ENCODE results near the gene TRIP10. TPM values are rescaled to one million over a fixed set of nuclear protein-coding genes. Genes with fewer than 3 reads are reported as not detected.

Gene TRIP10
- total RNA-seq, 1 donor from 2014 or later, result 66.3 TPM

DNA sequence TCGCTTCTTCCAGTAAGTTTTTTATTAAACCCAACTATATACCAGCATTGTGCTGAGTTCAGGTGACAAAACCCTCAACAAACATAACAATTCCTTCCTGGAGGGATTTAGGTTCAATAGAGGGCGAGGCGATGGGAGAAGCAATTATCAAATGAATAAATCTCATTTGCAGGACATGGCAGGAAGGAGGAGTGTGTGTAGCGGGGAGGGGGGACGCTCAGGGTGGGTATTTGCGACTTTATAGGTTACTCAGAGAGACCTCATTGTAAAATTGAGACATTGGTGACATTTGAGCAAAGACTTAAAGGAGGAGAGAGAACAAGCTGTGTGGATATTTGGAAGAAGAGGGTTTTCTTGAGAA lies 22.9 kb upstream of the TRIP10 start:
- H3K4me1 Mint-ChIP-seq, result peaks cover 23% of the 10 kb centered on the region
- H3K4me3 Mint-ChIP-seq, result no peak overlapping the region
- peaks cover 10% of the 10 kb centered on the region for H3K27me3 Mint-ChIP-seq
- intact Hi-C loops (cut with micrococcal nuclease), result loop anchor here (5.0 kb wide), 1 partner anchor 74 kb away; no protein-coding TSS in a partner anchor
- no peak overlapping the region for H3K27ac Mint-ChIP-seq
- no peaks in the 10 kb centered on the region for H3K9me3 Mint-ChIP-seq
- DNase-seq, result no peak
- H3K36me3 Mint-ChIP-seq (ENCODE audit: low read depth), result no peaks in the 10 kb centered on the region

DNA sequence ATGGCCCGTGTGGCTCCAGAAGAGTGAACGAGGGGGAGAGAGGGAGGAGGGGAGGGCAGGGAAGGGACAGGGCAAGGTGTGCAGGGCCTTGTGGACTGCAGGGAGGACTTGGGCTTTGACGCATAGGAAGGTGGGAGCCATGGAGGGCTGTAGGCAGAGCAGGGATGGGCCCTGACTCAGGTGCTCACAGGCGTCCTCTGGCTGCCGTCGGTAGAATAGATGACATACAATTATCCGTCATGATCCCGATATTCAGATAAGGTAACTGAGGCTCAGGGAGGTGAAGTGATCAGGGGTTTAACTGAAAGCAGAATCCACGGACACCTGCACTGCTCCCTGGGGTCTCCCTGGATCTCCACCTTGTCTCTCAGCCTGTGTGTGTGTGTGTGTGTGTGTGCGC lies 22.4 kb upstream of the TRIP10 start:
- Mint-ChIP-seq H3K4me3 (no peak overlapping the region), H3K36me3 (ENCODE audit: low read depth) (no peaks in the 10 kb centered on the region), H3K4me1 (peaks cover 25% of the 10 kb centered on the region), H3K9me3 (no peaks in the 10 kb centered on the region), H3K27me3 (peaks cover 8% of the 10 kb centered on the region), H3K27ac (no peak overlapping the region)
- no peak for DNase-seq
- intact Hi-C loops (cut with micrococcal nuclease), result loop anchor here (5.0 kb wide), 1 partner anchor 75 kb away; no protein-coding TSS in a partner anchor

DNA sequence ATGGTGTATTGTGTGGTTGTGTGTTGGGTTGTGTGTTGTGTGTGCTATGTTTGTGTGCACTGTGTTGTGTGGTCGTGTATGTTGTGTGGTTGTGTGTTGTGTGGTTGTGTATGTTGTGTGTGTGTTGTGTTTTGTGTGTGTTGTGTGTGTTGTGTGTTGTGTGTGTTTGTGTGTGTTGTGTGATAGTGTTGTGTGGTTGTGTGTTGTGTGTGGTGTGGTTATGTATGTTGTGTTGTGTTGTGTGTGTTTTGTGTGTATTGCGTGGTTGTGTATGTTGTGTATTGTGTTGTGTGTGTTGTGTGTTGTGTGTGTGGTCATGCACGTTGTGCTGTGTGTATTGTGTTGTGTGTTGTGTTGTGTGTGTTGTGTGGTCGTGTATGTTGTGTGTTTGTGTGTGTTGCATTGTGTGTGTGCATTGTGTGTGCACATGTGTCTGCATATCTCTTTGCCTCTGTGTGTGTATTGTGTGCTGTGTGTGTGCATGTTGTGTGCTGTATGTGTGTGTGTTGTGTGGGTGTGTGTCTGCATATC lies 22.0 kb upstream of the TRIP10 start:
- DNase-seq, result no peak
- no peaks in the 10 kb centered on the region for H3K9me3 Mint-ChIP-seq
- no peaks in the 10 kb centered on the region for H3K36me3 Mint-ChIP-seq (ENCODE audit: low read depth)
- no peak overlapping the region for H3K4me3 Mint-ChIP-seq
- H3K4me1 Mint-ChIP-seq, result peaks cover 27% of the 10 kb centered on the region
- peak overlapping the region; percentile 2 for H3K27ac Mint-ChIP-seq
- H3K27me3 Mint-ChIP-seq, result peaks cover 5% of the 10 kb centered on the region
- intact Hi-C loops (cut with micrococcal nuclease), result loop anchor here (5.0 kb wide), 1 partner anchor 75 kb away; no protein-coding TSS in a partner anchor

DNA sequence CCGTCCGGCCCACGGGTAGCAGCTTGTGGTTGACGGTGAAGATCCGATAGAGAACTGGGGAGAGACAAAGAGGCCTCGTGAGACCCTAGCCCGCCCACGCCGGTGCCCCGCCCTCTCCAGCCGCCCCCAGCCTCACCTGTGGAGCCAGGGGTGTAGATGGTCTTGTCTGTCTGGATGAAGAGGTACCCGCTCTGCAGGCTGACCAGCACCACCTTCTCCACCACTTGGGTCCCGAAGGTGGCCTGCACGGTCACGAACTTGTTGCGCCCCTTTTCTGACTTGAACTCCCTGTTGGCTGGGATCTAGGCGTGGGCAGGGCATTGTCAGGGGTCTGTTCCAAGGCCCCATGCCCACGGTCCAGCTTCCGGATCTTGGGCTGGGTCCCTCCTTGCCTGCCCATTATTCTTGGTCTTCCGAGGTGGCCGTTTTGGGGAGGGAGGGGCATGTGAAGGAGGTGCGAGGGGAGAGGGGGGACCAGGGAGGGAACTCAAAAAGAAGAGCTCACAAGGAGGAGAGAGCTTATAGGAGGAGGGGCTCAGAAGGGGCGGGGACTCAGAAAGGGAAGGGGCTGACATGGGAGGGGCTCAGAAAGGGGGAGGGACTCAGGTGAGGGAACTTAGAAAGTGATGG lies 21.3 kb upstream of the TRIP10 start:
- H3K27me3 Mint-ChIP-seq, result peaks cover 3% of the 10 kb centered on the region
- no peak overlapping the region for H3K4me3 Mint-ChIP-seq
- no peaks in the 10 kb centered on the region for H3K36me3 Mint-ChIP-seq (ENCODE audit: low read depth)
- no peak overlapping the region for H3K27ac Mint-ChIP-seq
- intact Hi-C loops (cut with micrococcal nuclease), result loop anchor here (5.0 kb wide), 1 partner anchor 76 kb away; no protein-coding TSS in a partner anchor
- DNase-seq, result no peak
- H3K4me1 Mint-ChIP-seq, result peaks cover 31% of the 10 kb centered on the region
- no peaks in the 10 kb centered on the region for H3K9me3 Mint-ChIP-seq

DNA sequence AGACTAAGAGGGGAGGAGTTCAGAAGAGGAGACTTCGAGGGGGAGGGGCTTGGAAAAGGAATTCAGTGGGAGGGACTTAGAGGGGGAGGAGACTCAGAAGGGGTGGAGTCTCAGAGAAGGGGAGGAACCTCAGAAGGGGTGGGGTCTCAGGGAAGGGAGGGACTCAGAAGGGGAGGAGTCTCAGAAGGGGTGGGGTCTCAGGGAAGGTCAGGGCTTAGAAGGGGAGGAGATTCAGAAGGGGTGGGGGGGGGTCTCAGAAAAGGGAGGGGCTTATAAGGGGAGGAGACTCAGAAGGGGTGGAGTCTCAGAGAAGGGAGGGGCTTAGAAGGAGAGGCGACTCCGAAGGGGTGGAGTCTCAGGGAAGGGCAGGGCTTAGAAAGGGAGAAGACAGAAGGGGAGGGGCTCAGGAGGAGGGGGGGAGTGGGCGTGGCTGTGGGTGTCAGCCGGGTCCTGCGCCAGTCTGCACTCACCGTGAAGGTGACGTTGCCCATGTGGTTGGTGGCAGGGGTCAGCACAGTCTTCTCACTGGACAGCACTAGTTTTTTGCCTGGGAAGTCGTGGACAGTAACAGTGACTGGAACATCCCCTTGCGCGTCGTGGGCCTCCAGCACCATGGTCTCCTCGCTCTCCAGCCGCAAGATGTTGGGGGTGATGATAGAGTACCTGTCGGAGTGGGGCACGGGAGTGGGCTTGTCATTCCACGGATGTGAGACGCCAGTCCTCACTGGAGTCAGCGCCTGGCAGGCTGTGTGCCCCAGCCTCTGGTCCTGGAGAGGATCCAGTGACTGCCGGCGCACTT lies 20.5 kb upstream of the TRIP10 start:
- H3K4me1 Mint-ChIP-seq, result peaks cover 33% of the 10 kb centered on the region
- no peaks in the 10 kb centered on the region for H3K9me3 Mint-ChIP-seq
- H3K27ac Mint-ChIP-seq, result no peak overlapping the region
- H3K27me3 Mint-ChIP-seq, result peaks cover 3% of the 10 kb centered on the region
- H3K4me3 Mint-ChIP-seq, result no peak overlapping the region
- H3K36me3 Mint-ChIP-seq (ENCODE audit: low read depth), result no peaks in the 10 kb centered on the region
- intact Hi-C loops (cut with micrococcal nuclease), result loop anchor here (5.0 kb wide), 1 partner anchor 77 kb away; no protein-coding TSS in a partner anchor
- peak; percentile 78 for DNase-seq

DNA sequence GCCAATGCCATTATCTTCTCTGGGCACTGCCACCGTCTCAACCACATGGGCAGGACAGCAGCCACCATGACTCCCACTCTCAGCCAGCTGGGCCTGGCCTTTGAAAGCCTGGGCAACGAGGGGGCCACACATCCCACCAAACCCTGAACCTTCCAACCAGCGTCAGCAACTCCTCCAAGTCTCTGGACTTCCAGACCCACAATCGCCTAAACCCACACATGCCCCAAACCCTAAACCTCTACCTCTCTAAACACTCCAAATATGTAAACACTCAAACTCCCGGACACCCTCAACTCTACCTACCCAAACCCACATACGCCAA lies 20.0 kb upstream of the TRIP10 start:
- H3K9me3 Mint-ChIP-seq, result no peaks in the 10 kb centered on the region
- no peaks in the 10 kb centered on the region for H3K36me3 Mint-ChIP-seq (ENCODE audit: low read depth)
- intact Hi-C loops (cut with micrococcal nuclease), result loop anchor here (5.0 kb wide), 1 partner anchor 77 kb away; no protein-coding TSS in a partner anchor
- H3K4me1 Mint-ChIP-seq, result peaks cover 36% of the 10 kb centered on the region
- H3K4me3 Mint-ChIP-seq, result no peak overlapping the region
- DNase-seq, result no peak
- H3K27me3 Mint-ChIP-seq, result peaks cover 3% of the 10 kb centered on the region
- H3K27ac Mint-ChIP-seq, result no peak overlapping the region

DNA sequence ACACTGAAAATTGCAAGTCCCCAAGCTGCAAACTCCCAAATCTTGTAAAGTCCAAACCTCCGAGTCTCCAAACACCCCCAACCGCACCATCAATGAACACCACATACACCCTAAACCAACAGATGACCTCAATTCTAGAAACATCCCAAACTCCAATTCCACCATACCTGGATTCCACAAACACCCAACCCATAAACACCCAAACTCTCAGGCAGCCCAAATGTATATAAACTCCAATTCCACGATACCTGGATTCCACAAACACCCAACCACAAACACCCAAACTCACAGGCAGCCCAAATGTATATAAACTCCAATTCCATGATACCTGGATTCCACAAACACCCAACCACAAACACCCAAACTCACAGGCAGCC lies 19.5 kb upstream of the TRIP10 start:
- Mint-ChIP-seq H3K4me1 (peaks cover 36% of the 10 kb centered on the region), H3K4me3 (no peak overlapping the region), H3K27me3 (peaks cover 3% of the 10 kb centered on the region), H3K27ac (peak overlapping the region; percentile 4), H3K9me3 (no peaks in the 10 kb centered on the region), H3K36me3 (ENCODE audit: low read depth) (no peaks in the 10 kb centered on the region)
- intact Hi-C loops (cut with micrococcal nuclease), result loop anchor here (5.0 kb wide), 1 partner anchor 78 kb away; no protein-coding TSS in a partner anchor
- DNase-seq, result no peak

DNA sequence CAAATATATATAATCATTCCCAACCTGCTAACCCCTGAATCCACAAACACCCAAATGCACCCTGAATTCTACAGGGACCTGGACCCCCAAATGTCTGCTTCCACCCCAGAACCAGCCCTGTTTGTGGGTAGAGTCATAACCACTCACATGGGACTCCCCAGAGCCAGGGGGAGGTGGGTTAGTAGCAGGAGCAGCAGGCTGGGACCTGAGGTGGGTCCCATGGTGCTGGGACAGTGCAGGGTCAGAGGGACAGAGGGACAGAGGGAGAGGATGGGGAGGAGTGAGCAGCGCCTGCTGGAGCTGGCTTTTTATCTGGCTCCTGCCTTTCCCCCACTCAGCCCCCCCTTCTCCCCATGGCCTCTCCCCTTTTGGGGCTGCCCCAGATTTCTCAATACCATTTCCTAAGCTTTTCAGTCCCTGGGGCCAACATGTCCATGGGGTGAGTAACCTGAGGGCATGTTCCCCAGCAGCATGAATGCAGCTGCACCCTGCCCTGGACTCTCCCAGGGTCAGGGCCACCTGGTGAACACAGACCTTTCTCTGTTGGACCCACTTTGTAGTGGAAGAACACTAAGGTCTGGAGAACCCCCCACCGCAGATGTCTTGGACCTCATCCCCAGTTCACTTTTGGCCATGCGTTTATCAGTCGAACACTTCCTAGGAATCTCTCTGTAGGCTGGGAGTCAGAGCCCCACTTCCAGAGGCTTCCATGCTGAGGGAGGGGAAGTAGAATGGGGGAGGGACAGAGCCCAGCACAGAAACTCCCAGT lies 18.9 kb upstream of the TRIP10 start, which contains the start of gene C3:
Gene C3 (minus strand): TSS at position 282 of the 769 bp plus-strand sequence. CDS start 61 bp downstream, at position 221.
- peaks cover 3% of the 10 kb centered on the region for H3K27me3 Mint-ChIP-seq
- intact Hi-C loops (cut with micrococcal nuclease), result no loop called here
- peak within 1 kb of the TSS; percentile 4 for H3K27ac Mint-ChIP-seq
- H3K4me1 Mint-ChIP-seq, result peaks cover 36% of the 10 kb centered on the region
- no peaks in the 10 kb centered on the region for H3K9me3 Mint-ChIP-seq
- no peak within 1 kb of the TSS for H3K4me3 Mint-ChIP-seq
- no peaks in the 10 kb centered on the region for H3K36me3 Mint-ChIP-seq (ENCODE audit: low read depth)
- no peak for DNase-seq

DNA sequence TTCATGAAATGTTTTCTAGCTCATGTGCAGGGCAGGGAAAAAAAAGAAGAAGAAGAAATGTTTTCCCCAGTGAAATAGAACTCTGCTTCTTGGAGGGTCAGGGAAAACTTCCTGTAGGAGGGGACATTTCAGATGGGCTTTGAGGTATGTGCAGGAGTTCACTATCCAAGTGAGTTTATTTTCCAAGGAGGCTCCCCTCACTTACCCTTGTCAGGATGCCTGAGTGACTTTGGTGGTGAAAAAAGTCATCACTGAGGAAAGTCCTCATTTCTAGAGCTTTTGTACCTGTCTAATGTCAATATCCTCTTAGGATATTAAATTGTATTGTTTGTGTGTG lies 18.4 kb upstream of the TRIP10 start:
- no peaks in the 10 kb centered on the region for H3K9me3 Mint-ChIP-seq
- intact Hi-C loops (cut with micrococcal nuclease), result no loop called here
- no peak overlapping the region for H3K4me3 Mint-ChIP-seq
- no peak for DNase-seq
- no peak overlapping the region for H3K27ac Mint-ChIP-seq
- peaks cover 36% of the 10 kb centered on the region for H3K4me1 Mint-ChIP-seq
- H3K27me3 Mint-ChIP-seq, result peaks cover 3% of the 10 kb centered on the region
- no peaks in the 10 kb centered on the region for H3K36me3 Mint-ChIP-seq (ENCODE audit: low read depth)

DNA sequence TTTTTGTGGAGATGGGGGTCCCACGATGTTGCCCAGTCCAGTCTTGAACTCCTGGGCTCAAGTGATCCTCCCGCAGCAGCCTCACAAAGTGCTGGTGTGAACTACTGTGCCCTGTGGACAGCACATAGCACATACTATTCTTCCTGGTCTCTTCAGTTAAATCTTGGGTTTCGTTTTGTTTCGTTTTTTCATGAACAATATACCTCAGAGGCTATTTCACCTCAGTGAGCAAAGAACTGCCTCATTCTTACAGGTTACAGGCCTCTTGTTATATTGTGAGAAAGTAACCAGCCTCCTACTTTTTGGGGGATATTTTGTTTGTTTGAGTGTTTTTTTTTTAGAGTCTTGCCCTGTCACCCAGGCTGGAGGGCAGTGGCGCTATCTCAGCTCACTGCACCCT lies 17.7 kb upstream of the TRIP10 start:
- no peak overlapping the region for H3K4me3 Mint-ChIP-seq
- H3K27ac Mint-ChIP-seq, result no peak overlapping the region
- H3K27me3 Mint-ChIP-seq, result no peaks in the 10 kb centered on the region
- intact Hi-C loops (cut with micrococcal nuclease), result no loop called here
- no peaks in the 10 kb centered on the region for H3K9me3 Mint-ChIP-seq
- H3K4me1 Mint-ChIP-seq, result peaks cover 36% of the 10 kb centered on the region
- DNase-seq, result no peak
- H3K36me3 Mint-ChIP-seq (ENCODE audit: low read depth), result no peaks in the 10 kb centered on the region

DNA sequence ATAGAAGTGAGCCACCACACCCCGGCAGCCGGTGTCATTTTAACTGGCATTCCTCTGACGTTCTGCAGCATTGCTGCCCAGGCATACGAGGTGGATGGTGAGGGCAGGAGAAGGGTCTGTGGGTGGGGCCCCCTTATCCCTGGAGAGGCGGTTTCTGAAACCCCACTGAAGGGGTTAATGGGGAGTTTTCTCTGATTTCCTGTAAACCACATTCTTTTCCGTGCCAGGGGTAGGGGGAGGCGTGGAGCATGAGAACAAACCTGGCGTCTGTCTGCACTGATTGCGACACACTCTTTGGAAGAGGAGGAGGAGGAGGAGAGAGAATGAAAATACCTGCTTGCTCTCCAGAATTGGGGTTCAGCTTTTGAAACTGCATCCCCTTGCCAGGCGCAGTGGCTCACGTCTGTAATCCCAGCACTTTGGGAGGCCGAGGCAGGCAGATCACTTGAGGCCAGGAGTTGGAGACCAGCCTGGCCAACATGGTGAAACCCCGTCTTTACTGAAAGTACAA lies 16.3 kb upstream of the TRIP10 start:
- H3K9me3 Mint-ChIP-seq, result no peaks in the 10 kb centered on the region
- H3K27ac Mint-ChIP-seq, result no peak overlapping the region
- H3K4me1 Mint-ChIP-seq, result peaks cover 33% of the 10 kb centered on the region
- intact Hi-C loops (cut with micrococcal nuclease), result no loop called here
- H3K4me3 Mint-ChIP-seq, result no peak overlapping the region
- no peak for DNase-seq
- H3K27me3 Mint-ChIP-seq, result no peaks in the 10 kb centered on the region
- no peaks in the 10 kb centered on the region for H3K36me3 Mint-ChIP-seq (ENCODE audit: low read depth)

DNA sequence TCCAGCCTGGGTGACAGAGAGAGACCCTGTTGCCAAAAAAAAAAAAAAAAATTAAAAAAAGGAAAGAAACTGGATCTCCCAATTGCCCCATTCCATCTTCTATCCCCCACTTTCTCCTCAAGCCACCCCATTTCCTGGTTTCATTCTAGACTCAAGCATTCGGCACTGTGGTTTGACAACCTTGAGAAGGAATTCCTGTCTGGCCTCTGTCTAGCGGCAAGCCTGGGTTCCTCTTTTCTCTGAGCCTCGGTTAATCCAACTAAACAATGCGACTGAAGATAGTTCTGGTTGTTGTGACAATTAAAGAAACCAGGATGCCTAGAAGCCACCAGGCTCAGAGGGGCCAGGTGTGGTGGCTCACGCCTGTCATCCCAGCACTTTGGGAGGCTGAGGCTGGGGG lies 15.7 kb upstream of the TRIP10 start:
- DNase-seq, result no peak
- intact Hi-C loops (cut with micrococcal nuclease), result no loop called here
- Mint-ChIP-seq H3K4me3 (no peak overlapping the region), H3K9me3 (no peaks in the 10 kb centered on the region), H3K27ac (no peak overlapping the region), H3K27me3 (no peaks in the 10 kb centered on the region), H3K36me3 (ENCODE audit: low read depth) (no peaks in the 10 kb centered on the region), H3K4me1 (peaks cover 35% of the 10 kb centered on the region)

DNA sequence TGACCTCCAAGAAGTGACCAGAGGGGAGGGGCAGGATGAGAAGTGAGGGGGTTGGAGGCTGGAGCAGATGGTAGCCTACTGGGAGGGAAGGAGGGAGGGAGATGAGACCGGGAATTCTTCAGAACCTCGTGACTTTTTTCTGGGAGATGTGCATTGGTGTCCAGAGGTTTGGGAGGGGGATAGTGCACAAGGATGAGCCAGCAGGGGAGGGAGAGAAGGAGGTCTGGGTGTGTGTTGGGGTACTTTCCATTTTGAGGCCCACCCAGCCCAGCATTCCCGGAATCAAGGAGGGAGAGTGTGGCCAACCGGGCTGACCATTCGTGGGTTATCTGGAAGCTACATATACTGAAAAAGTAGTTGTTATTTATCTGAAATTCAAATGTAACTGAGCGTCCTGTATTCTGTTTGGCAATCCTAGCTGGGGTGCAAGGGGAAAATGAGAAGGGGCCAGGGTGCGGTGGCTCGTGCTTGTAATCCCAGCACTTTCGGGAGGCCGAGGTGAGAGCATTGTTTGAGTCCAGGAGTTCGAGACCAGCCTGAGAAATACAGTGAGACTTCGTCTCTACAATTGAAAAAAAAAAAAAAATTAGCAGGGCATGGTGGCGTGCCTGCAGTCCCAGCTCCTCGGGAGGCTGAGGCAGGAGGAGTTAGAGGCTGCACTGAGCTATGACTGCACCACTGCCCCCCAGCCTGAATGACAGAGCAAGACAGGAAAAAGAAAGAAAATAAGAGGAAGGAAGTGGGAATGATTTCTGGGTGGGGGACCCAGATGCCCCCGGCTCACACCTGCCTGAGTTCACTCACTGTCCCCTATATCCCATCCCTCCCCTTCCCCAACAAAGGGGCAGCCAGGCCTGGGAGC lies 14.6 kb upstream of the TRIP10 start:
- Mint-ChIP-seq H3K27me3 (no peaks in the 10 kb centered on the region), H3K4me1 (peaks cover 31% of the 10 kb centered on the region)

More for the DNA sequence above, 14.6 kb upstream of the TRIP10 start:
- intact Hi-C loops (cut with micrococcal nuclease), result no loop called here
- DNase-seq, result no peak
- H3K27ac Mint-ChIP-seq, result no peak overlapping the region
- H3K36me3 Mint-ChIP-seq (ENCODE audit: low read depth), result peaks cover 5% of the 10 kb centered on the region
- H3K4me3 Mint-ChIP-seq, result no peak overlapping the region
- H3K9me3 Mint-ChIP-seq, result no peaks in the 10 kb centered on the region

Data from activated CD4-positive, alpha-beta T cell treated with anti-CD3 and anti-CD28 coated beads, Interleukin-2, amount 10 ng/mL, durations not matched to agents 24 days and 14 days (primary cell).